Upper lobe of left lung (tissue), 6 donors: ENCODE measurements around the gene DCAF6. TPM values are rescaled to one million over a fixed set of nuclear protein-coding genes. Genes with fewer than 3 reads are reported as not detected.

Experiments used
- ATAC-seq, 2 donors: fragments of 200-7000 bp; cut with Tn5 transposase; one replicate each; pipeline ENCODE4 v1.9.1; 2022; ENCODE audit warnings: mild to moderate bottlenecking in 2 of 2, moderate library complexity in 2 of 2; ENCODE audit not compliant: low FRiP score in 2 of 2
- DNase-seq, 2 donors: peaks; one replicate each; pipeline ENCODE4 v3.0.0-alpha.2; 2019 to 2020
- H3K27ac ChIP-seq, 4 donors: fragments of 200-600 bp; sonication (generic); one replicate each; pipeline ENCODE4 v1.5.1; 2016 to 2019
- H3K27me3 ChIP-seq, 4 donors: fragments of 200-600 bp; sonication (generic); one replicate each; pipeline ENCODE4 v1.5.1; 2017 to 2019
- H3K36me3 ChIP-seq, 4 donors: fragments of 200-600 bp; sonication (generic); one replicate each; pipeline ENCODE4 v1.5.1; 2016 to 2019
- H3K4me1 ChIP-seq, 4 donors: fragments of 200-600 bp; sonication (generic); one replicate each; pipeline ENCODE4 v1.5.1; 2018 to 2019
- H3K4me3 ChIP-seq, 4 donors: fragments of 200-600 bp; sonication (generic); one replicate each; pipeline ENCODE4 v1.5.1; 2017 to 2019; ENCODE audit warnings: mild to moderate bottlenecking in 2 of 4, moderate library complexity in 1 of 4
- H3K9me3 ChIP-seq, 4 donors: fragments of 200-600 bp; sonication (generic); one replicate each; pipeline ENCODE4 v1.5.1; 2018 to 2019
- CTCF ChIP-seq, 6 experiments: fragments of 450-650 bp in 4 of 6; fragments of 200-600 bp in 2 of 6; sonication (generic) in 2 of 6; IDR thresholded peaks; one replicate each; pipeline ENCODE4 v1.5.1; 2016 to 2019; ENCODE audit warnings: antibody characterized with exemption in 6 of 6
- EP300 ChIP-seq, 4 donors: sonication (generic); formaldehyde crosslinking; IDR thresholded peaks; one replicate each; pipeline ENCODE4 v1.5.1; 2017; ENCODE audit warnings: antibody characterized with exemption in 4 of 4, control low read depth in 2 of 4
- POLR2A ChIP-seq, 4 donors: fragments of 450-650 bp; IDR thresholded peaks; one replicate each; pipeline ENCODE4 v1.5.1; 2016 to 2017; ENCODE audit warnings: antibody characterized with exemption in 4 of 4, mild to moderate bottlenecking in 2 of 4
- POLR2AphosphoS5 ChIP-seq, 2 donors: sonication (generic); formaldehyde crosslinking; IDR thresholded peaks; one replicate each; pipeline ENCODE4 v1.5.1; 2017; ENCODE audit warnings: antibody characterized with exemption in 2 of 2
- WGBS, 2 donors: methylation state at CpG; one replicate each; pipeline ENCODE4 v1.1.5; 2017 to 2018; 5-methylcytosine and 5-hydroxymethylcytosine counted together
- total RNA-seq, 6 donors: library from RNA; depleted of rRNA in 4 of 6; stranded (reverse); fragments of >200 nt in 4 of 6; gene quantifications; one replicate each; pipeline versions ENCODE4 v1.1.0 to v1.2.1, GENCODE V29; 2016 to 2021
- donor health status: DM: no; HTN: no; CAD: no; lungs with moderate emphysema.
- donor health status: DM: no; HTN: yes; CAD: no; lungs with severe emphysema.

DCAF6 gene
- total RNA-seq, 6 donors from 2014 or later = 37.5 to 110 (median 55.5) TPM

GRCh38 chr1:167922611-167923074 lies 13.8 kb upstream of the DCAF6 start:
- Histone ChIP-seq H3K4me3 (no peak overlapping the region), H3K27me3 (no peaks in the 10 kb centered on the region), H3K9me3 (no peaks in the 10 kb centered on the region), H3K27ac (no peak overlapping the region), H3K4me1 (peaks cover 0 to 4% (median 3%) of the 10 kb centered on the region in 4 donors), H3K36me3 (peaks cover 0 to 7% (median 0%) of the 10 kb centered on the region in 4 donors)
- 79 to 85% methylated on average over 1 of the region's 1 CpG for WGBS, 2 donors
- ATAC-seq (no peak), DNase-seq (no peak)
- TF ChIP-seq CTCF (IDR thresholded peaks at IDR 0.05) = no peak
- TF ChIP-seq POLR2AphosphoS5 (IDR thresholded peaks at IDR 0.05) = no peak
- no peak for TF ChIP-seq POLR2A (IDR thresholded peaks at IDR 0.05)
- TF ChIP-seq EP300 (IDR thresholded peaks at IDR 0.05) = no peak

GRCh38 chr1:167923324-167924056 lies 13.0 kb upstream of the DCAF6 start:
- 87% methylated on average over 3 of the region's 3 CpGs for WGBS, 2 donors
- TF ChIP-seq EP300 (IDR thresholded peaks at IDR 0.05) (no peak), CTCF (IDR thresholded peaks at IDR 0.05) (no peak), POLR2AphosphoS5 (IDR thresholded peaks at IDR 0.05) (no peak), POLR2A (IDR thresholded peaks at IDR 0.05) (no peak)
- H3K4me3 ChIP-seq = no peak overlapping the region
- no peak overlapping the region for H3K27ac ChIP-seq
- no peak for ATAC-seq
- no peaks in the 10 kb centered on the region for H3K27me3 ChIP-seq
- DNase-seq = no peak
- peaks cover 0 to 4% (median 3%) of the 10 kb centered on the region in 4 donors for H3K4me1 ChIP-seq
- H3K36me3 ChIP-seq = no peaks in the 10 kb centered on the region
- H3K9me3 ChIP-seq = no peaks in the 10 kb centered on the region

- peaks cover 0 to 4% (median 3%) of the 10 kb centered on the region in 4 donors for H3K4me1 ChIP-seq
- 83 to 94% methylated on average over 2 of the region's 2 CpGs for WGBS, 2 donors
- no peaks in the 10 kb centered on the region for H3K27me3 ChIP-seq
- TF ChIP-seq POLR2A (IDR thresholded peaks at IDR 0.05) = no peak
- TF ChIP-seq POLR2AphosphoS5 (IDR thresholded peaks at IDR 0.05) = no peak
- no peak for TF ChIP-seq CTCF (IDR thresholded peaks at IDR 0.05)
- TF ChIP-seq EP300 (IDR thresholded peaks at IDR 0.05) = no peak
- ATAC-seq = no peak
- DNase-seq = no peak
- no peaks in the 10 kb centered on the region for H3K36me3 ChIP-seq
- no peaks in the 10 kb centered on the region for H3K9me3 ChIP-seq
- H3K27ac ChIP-seq = no peak overlapping the region
- H3K4me3 ChIP-seq = no peak overlapping the region
Measured at GRCh38 chr1:167924102-167924501, 12.4 kb upstream of the DCAF6 start.

- WGBS, 2 donors = 87 to 91% methylated on average over 2 of the region's 2 CpGs
- no peaks in the 10 kb centered on the region for H3K9me3 ChIP-seq
- H3K4me3 ChIP-seq = no peak overlapping the region
- DNase-seq (no peak), ATAC-seq (no peak)
- peaks cover 0 to 4% (median 3%) of the 10 kb centered on the region in 4 donors for H3K4me1 ChIP-seq
- no peaks in the 10 kb centered on the region for H3K27me3 ChIP-seq
- TF ChIP-seq EP300 (IDR thresholded peaks at IDR 0.05) (no peak), POLR2A (IDR thresholded peaks at IDR 0.05) (no peak), POLR2AphosphoS5 (IDR thresholded peaks at IDR 0.05) (no peak), CTCF (IDR thresholded peaks at IDR 0.05) (no peak)
- H3K36me3 ChIP-seq = no peaks in the 10 kb centered on the region
- no peak overlapping the region for H3K27ac ChIP-seq
Measured at GRCh38 chr1:167924543-167925231, 11.8 kb upstream of the DCAF6 start.
